ENCODE results near the gene CDK5. TPM values are rescaled to one million over a fixed set of nuclear protein-coding genes. Genes with fewer than 3 reads are reported as not detected.

CDK5 gene
- total and polyA plus RNA-seq, 9 of the 15 experiments (the other 6 are each of a cell fraction or from before 2014, with no cell fraction given): 3.2 to 38.0 (median 27.5) TPM

- TF ChIP-seq CHAMP1 (IDR thresholded peaks at IDR 0.05) (no peak), BCOR (IDR thresholded peaks at IDR 0.05) (no peak), NFXL1 (CRISPR knock-in tag; IDR thresholded peaks at IDR 0.05) (peak; percentile 49; the same call in 1 of the 2 replicates), ZNF507 (tag; conservative IDR thresholded peaks at IDR 0.05) (no peak), TAL1 (IDR thresholded peaks at IDR 0.05) (no peak), MAFK (IDR thresholded peaks at IDR 0.05; ENCODE audit: low read length) (no peak), RUNX1 (IDR thresholded peaks at IDR 0.05; ENCODE audit: low read depth) (no peak), TGIF2 (CRISPR knock-in tag; IDR thresholded peaks at IDR 0.05) (no peak), MYC (IDR thresholded peaks at IDR 0.05; ENCODE audit: low read depth, low read length) (no peak), MYC (CRISPR knock-in tag; IDR thresholded peaks at IDR 0.05; ENCODE audit: borderline replicate concordance, low read depth) (no peak), CEBPB (tag; IDR thresholded peaks at IDR 0.05) (no peak), ZNF431 (CRISPR knock-in tag; IDR thresholded peaks at IDR 0.05) (no peak), ZC3H4 (CRISPR knock-in tag; IDR thresholded peaks at IDR 0.05; ENCODE audit: borderline replicate concordance) (no peak), SMARCC2 (IDR thresholded peaks at IDR 0.05; ENCODE audit: low read depth) (no peak), RFX7 (CRISPR knock-in tag; IDR thresholded peaks at IDR 0.05) (no peak), MXI1 (IDR thresholded peaks at IDR 0.05; ENCODE audit: low read depth, low read length) (no peak), DACH1 (IDR thresholded peaks at IDR 0.05; ENCODE audit: partially characterized antibody) (no peak)
- TF ChIP-seq, protein P1, sequence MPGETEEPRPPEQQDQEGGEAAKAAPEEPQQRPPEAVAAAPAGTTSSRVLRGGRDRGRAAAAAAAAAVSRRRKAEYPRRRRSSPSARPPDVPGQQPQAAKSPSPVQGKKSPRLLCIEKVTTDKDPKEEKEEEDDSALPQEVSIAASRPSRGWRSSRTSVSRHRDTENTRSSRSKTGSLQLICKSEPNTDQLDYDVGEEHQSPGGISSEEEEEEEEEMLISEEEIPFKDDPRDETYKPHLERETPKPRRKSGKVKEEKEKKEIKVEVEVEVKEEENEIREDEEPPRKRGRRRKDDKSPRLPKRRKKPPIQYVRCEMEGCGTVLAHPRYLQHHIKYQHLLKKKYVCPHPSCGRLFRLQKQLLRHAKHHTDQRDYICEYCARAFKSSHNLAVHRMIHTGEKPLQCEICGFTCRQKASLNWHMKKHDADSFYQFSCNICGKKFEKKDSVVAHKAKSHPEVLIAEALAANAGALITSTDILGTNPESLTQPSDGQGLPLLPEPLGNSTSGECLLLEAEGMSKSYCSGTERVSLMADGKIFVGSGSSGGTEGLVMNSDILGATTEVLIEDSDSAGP (CRISPR knock-in tag; IDR thresholded peaks at IDR 0.05): no peak
- TF ChIP-seq, protein P2, sequence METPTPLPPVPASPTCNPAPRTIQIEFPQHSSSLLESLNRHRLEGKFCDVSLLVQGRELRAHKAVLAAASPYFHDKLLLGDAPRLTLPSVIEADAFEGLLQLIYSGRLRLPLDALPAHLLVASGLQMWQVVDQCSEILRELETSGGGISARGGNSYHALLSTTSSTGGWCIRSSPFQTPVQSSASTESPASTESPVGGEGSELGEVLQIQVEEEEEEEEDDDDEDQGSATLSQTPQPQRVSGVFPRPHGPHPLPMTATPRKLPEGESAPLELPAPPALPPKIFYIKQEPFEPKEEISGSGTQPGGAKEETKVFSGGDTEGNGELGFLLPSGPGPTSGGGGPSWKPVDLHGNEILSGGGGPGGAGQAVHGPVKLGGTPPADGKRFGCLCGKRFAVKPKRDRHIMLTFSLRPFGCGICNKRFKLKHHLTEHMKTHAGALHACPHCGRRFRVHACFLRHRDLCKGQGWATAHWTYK (CRISPR knock-in tag; IDR thresholded peaks at IDR 0.05): 0 out of 2 replicates have a peak, but pooled peaks have one; percentile 50
- TF ChIP-seq, protein P3, sequence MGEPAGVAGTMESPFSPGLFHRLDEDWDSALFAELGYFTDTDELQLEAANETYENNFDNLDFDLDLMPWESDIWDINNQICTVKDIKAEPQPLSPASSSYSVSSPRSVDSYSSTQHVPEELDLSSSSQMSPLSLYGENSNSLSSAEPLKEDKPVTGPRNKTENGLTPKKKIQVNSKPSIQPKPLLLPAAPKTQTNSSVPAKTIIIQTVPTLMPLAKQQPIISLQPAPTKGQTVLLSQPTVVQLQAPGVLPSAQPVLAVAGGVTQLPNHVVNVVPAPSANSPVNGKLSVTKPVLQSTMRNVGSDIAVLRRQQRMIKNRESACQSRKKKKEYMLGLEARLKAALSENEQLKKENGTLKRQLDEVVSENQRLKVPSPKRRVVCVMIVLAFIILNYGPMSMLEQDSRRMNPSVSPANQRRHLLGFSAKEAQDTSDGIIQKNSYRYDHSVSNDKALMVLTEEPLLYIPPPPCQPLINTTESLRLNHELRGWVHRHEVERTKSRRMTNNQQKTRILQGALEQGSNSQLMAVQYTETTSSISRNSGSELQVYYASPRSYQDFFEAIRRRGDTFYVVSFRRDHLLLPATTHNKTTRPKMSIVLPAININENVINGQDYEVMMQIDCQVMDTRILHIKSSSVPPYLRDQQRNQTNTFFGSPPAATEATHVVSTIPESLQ (CRISPR knock-in tag; IDR thresholded peaks at IDR 0.05): no peak
- TF ChIP-seq, protein P4, sequence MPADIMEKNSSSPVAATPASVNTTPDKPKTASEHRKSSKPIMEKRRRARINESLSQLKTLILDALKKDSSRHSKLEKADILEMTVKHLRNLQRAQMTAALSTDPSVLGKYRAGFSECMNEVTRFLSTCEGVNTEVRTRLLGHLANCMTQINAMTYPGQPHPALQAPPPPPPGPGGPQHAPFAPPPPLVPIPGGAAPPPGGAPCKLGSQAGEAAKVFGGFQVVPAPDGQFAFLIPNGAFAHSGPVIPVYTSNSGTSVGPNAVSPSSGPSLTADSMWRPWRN (IDR thresholded peaks at IDR 0.05; ENCODE audit: low read depth): no peak
Observed at GRCh38 chr7:151076863-151077704, 19.4 kb upstream of the CDK5 start (continued).

Data from K562 (cell line).